Measurements from ENCODE around the gene TYW1.
"Not testable (repeated sequence)": the region's sequence is repeated elsewhere in the genome, so short reads cannot be mapped to it uniquely, and the experiment has no call there.

- TF ChIP-seq SP1 (IDR thresholded peaks at IDR 0.05); FOXA1 (IDR thresholded peaks at IDR 0.05); ARNT (IDR thresholded peaks at IDR 0.05); NFRKB (IDR thresholded peaks at IDR 0.05); HDGF (IDR thresholded peaks at IDR 0.05; ENCODE audit: borderline replicate concordance); L3MBTL2 (conservative IDR thresholded peaks at IDR 0.05); ZNF384 (IDR thresholded peaks at IDR 0.05); FOXM1 (IDR thresholded peaks at IDR 0.05; ENCODE audit: borderline replicate concordance); PKNOX1 (IDR thresholded peaks at IDR 0.05): not testable (repeated sequence)
These were observed 101.4 kb downstream of the TYW1 start for GRCh38 chr7:67098031-67098430.
